T-cell (primary cell): ENCODE data around the gene C1orf226. TPM values are rescaled to one million over a fixed set of nuclear protein-coding genes. Genes with fewer than 3 reads are reported as not detected.

Source experiments
- ATAC-seq, 4 experiments: fragments of 200-7000 bp in 3 of 4; fragments of 150-1000 bp in 1 of 4; cut with Tn5 transposase; replicated peaks in 1 of 4; 1 replicate in 3 of 4; 2 replicates in 1 of 4; pipeline ENCODE4 v1.10.0; 2021; ENCODE audit warnings: moderate library complexity in 3 of 4, mild to moderate bottlenecking in 2 of 4, moderate number of reproducible peaks in 1 of 4
- CTCF ChIA-PET, 2 donors: fragments of 300-600 bp; sonication (Branson Sonifier 250); formaldehyde crosslinking; loops; one replicate each; lab custom pipeline; 2022; ENCODE audit warnings: antibody characterized with exemption in 2 of 2; lab: Charles Lee
- POLR2A ChIA-PET, 2 donors: fragments of 300-600 bp; sonication (Branson Sonifier 250); formaldehyde crosslinking; loops; one replicate each; lab custom pipeline; 2022; ENCODE audit warnings: antibody characterized with exemption in 2 of 2; lab: Charles Lee
- DNase-seq, 35 experiments: peaks; one replicate each; pipeline versions ENCODE4 v3.0.0 to v3.0.0-alpha.2; 2013 to 2023
- H3K27ac ChIP-seq: one replicate; pipeline ENCODE4 v1.5.1; 2013; ENCODE audit warnings: low read length
- H3K27me3 ChIP-seq, 2 experiments: replicated peaks in 1 of 2; 1 replicate in 1 of 2; 2 replicates in 1 of 2; pipeline versions ENCODE4 v1.6.1 to v1.7.0; 2013; ENCODE audit warnings: low read length in 1 of 2, mixed read lengths in 1 of 2; ENCODE audit not compliant: control insufficient read depth in 2 of 2, insufficient read depth in 2 of 2; ENCODE audit errors: extremely low read depth in 1 of 2
- H3K36me3 ChIP-seq, 2 donors: 1 replicate in 1 of 2; 2 replicates in 1 of 2; pipeline versions ENCODE4 v1.6.1 to v1.7.0; 2013; ENCODE audit warnings: low read length in 1 of 2; ENCODE audit not compliant: control insufficient read depth in 2 of 2, insufficient read depth in 1 of 2; ENCODE audit errors: extremely low read depth in 1 of 2
- H3K4me1 ChIP-seq, 2 experiments: 1 replicate in 1 of 2; 2 replicates in 1 of 2; pipeline versions ENCODE4 v1.6.1 to v1.7.0; 2013; ENCODE audit warnings: low read length in 2 of 2, mixed read lengths in 1 of 2; ENCODE audit not compliant: insufficient read depth in 2 of 2, control insufficient read depth in 1 of 2; ENCODE audit errors: extremely low read depth in 1 of 2
- H3K4me3 ChIP-seq, 2 donors: 1 replicate in 1 of 2; 2 replicates in 1 of 2; pipeline versions ENCODE4 v1.5.1 to v1.7.0; 2013; ENCODE audit warnings: mild to moderate bottlenecking in 2 of 2, low read length in 1 of 2, moderate library complexity in 1 of 2; ENCODE audit not compliant: control insufficient read depth in 1 of 2; ENCODE audit errors: extremely low read depth in 1 of 2
- H3K9me3 ChIP-seq: 2 replicates; pipeline ENCODE4 v1.7.0; 2013
- H3K27ac Mint-ChIP-seq, 2 donors: one replicate each; pipeline ENCODE4 v1.8.0; 2020 to 2021; ENCODE audit warnings: mild to moderate bottlenecking in 2 of 2, mixed read lengths in 2 of 2
- H3K27me3 Mint-ChIP-seq, 2 donors: one replicate each; pipeline ENCODE4 v1.8.0; 2021 to 2022; ENCODE audit warnings: mixed read lengths in 2 of 2
- H3K36me3 Mint-ChIP-seq: one replicate; pipeline ENCODE4 v1.8.0; 2021; ENCODE audit warnings: mixed read lengths
- H3K4me1 Mint-ChIP-seq, 3 donors: one replicate each; pipeline ENCODE4 v1.8.0; 2020 to 2022; ENCODE audit warnings: mixed read lengths in 3 of 3, mild to moderate bottlenecking in 1 of 3
- H3K4me3 Mint-ChIP-seq, 3 donors: one replicate each; pipeline ENCODE4 v1.8.0; 2020 to 2022; ENCODE audit warnings: mild to moderate bottlenecking in 3 of 3, mixed read lengths in 3 of 3, moderate library complexity in 3 of 3
- H3K9me3 Mint-ChIP-seq, 3 donors: one replicate each; pipeline ENCODE4 v1.8.0; 2020 to 2022; ENCODE audit warnings: mixed read lengths in 3 of 3
- WGBS: methylation state at CpG from one replicate; pipeline ENCODE4 v1.1.5; 2013; ENCODE audit warnings: missing lambda C conversion rate; ENCODE audit not compliant: insufficient coverage; 5-methylcytosine and 5-hydroxymethylcytosine counted together
- total RNA-seq, 35 experiments: library from RNA in 6 of 35; stranded (reverse) in 6 of 35; fragments of 120-200 nt in 1 of 35; gene quantifications; one replicate each; pipeline versions ENCODE4 v1.2.1 to v1.2.4 and lab custom pipeline; 2013 to 2026

C1orf226 gene
- total RNA-seq, 5 donors from 2014 or later (not counting 1 experiment from before 2014, with no cell fraction given): 0.09 to 0.13 (median 0.12) TPM; not detected in 2

- H3K36me3 ChIP-seq: no peaks in the 10 kb centered on the region
- ChIA-PET POLR2A (no interaction called here), CTCF (no interaction called here)
- H3K27me3 ChIP-seq: peaks cover 0 to 5% of the 10 kb centered on the region in 2 experiments
- no peaks in the 10 kb centered on the region for H3K9me3 Mint-ChIP-seq
- H3K4me1 ChIP-seq: no peaks in the 10 kb centered on the region
- no peak overlapping the region for H3K27ac ChIP-seq
- H3K27ac Mint-ChIP-seq: no peak overlapping the region
- ATAC-seq: no peak
- no peaks in the 10 kb centered on the region for H3K9me3 ChIP-seq
- H3K36me3 Mint-ChIP-seq: no peaks in the 10 kb centered on the region
- no peak for DNase-seq
- peaks cover 27 to 30% of the 10 kb centered on the region in 2 donors for H3K27me3 Mint-ChIP-seq
- H3K4me3 Mint-ChIP-seq: no peak overlapping the region
- no peak overlapping the region for H3K4me3 ChIP-seq
- H3K4me1 Mint-ChIP-seq: no peaks in the 10 kb centered on the region
- WGBS: 80% methylated on average over 1 of the region's 3 CpGs
Measured at GRCh38 chr1:162397039-162397448, 15.5 kb downstream of the C1orf226 start.

GRCh38 chr1:162397943-162398560 is 16.5 kb downstream of the C1orf226 start:
- ChIA-PET CTCF (interaction anchor here in 1 of 2 donors (0.5 kb wide), 1 partner anchor 300 kb away, joined by 6 read pairs; no protein-coding TSS in a partner anchor), POLR2A (no interaction called here)
- Mint-ChIP-seq H3K27ac (no peak overlapping the region), H3K4me1 (no peaks in the 10 kb centered on the region), H3K9me3 (no peaks in the 10 kb centered on the region), H3K4me3 (no peak overlapping the region), H3K27me3 (peaks cover 31 to 34% of the 10 kb centered on the region in 2 donors), H3K36me3 (no peaks in the 10 kb centered on the region)
- Histone ChIP-seq H3K9me3 (no peaks in the 10 kb centered on the region), H3K27me3 (peaks cover 0 to 6% of the 10 kb centered on the region in 2 experiments), H3K4me3 (no peak overlapping the region), H3K27ac (no peak overlapping the region), H3K4me1 (no peaks in the 10 kb centered on the region), H3K36me3 (no peaks in the 10 kb centered on the region)
- WGBS: no CpG with 5 or more reads among the region's 3 CpGs
- ATAC-seq (no peak), DNase-seq (no peak)

GRCh38 chr1:162398999-162399580 is 17.6 kb downstream of the C1orf226 start:
- WGBS: 89% methylated on average over 1 of the region's 8 CpGs
- CTCF ChIA-PET: no interaction called here

GRCh38 chr1:162400790-162401355 is 19.3 kb downstream of the C1orf226 start:
- H3K9me3 Mint-ChIP-seq: no peaks in the 10 kb centered on the region
- peaks cover 23 to 31% of the 10 kb centered on the region in 2 donors for H3K27me3 Mint-ChIP-seq
- no peaks in the 10 kb centered on the region for H3K9me3 ChIP-seq
- ChIA-PET POLR2A (no interaction called here), CTCF (no interaction called here)
- H3K36me3 ChIP-seq: no peaks in the 10 kb centered on the region
- no peaks in the 10 kb centered on the region for H3K36me3 Mint-ChIP-seq
- peaks cover 0 to 3% of the 10 kb centered on the region in 2 experiments for H3K27me3 ChIP-seq
- ATAC-seq (no peak), DNase-seq (no peak)
- no peak overlapping the region for H3K27ac ChIP-seq
- WGBS: 88% methylated on average over 4 of the region's 10 CpGs
- no peak overlapping the region for H3K4me3 ChIP-seq
- H3K4me1 ChIP-seq: no peaks in the 10 kb centered on the region
- H3K4me3 Mint-ChIP-seq: no peak overlapping the region
- no peaks in the 10 kb centered on the region for H3K4me1 Mint-ChIP-seq
- H3K27ac Mint-ChIP-seq: no peak overlapping the region

More at GRCh38 chr1:162398999-162399580, 17.6 kb downstream of the C1orf226 start:
- H3K4me3 ChIP-seq: no peak overlapping the region
- H3K27ac Mint-ChIP-seq: no peak overlapping the region
- H3K4me1 Mint-ChIP-seq: no peaks in the 10 kb centered on the region
- ATAC-seq (no peak), DNase-seq (no peak)
- no peaks in the 10 kb centered on the region for H3K4me1 ChIP-seq
- no peaks in the 10 kb centered on the region for H3K9me3 ChIP-seq
- H3K27me3 Mint-ChIP-seq: peaks cover 27 to 35% of the 10 kb centered on the region in 2 donors
- H3K9me3 Mint-ChIP-seq: no peaks in the 10 kb centered on the region
- H3K4me3 Mint-ChIP-seq: no peak overlapping the region
- no peak overlapping the region for H3K27ac ChIP-seq
- POLR2A ChIA-PET: no interaction called here
- no peaks in the 10 kb centered on the region for H3K36me3 Mint-ChIP-seq
- H3K36me3 ChIP-seq: no peaks in the 10 kb centered on the region
- H3K27me3 ChIP-seq: peaks cover 0 to 6% of the 10 kb centered on the region in 2 experiments

GRCh38 chr1:162404550-162405160 is 23.1 kb downstream of the C1orf226 start:
- POLR2A ChIA-PET: interaction anchor here in 1 of 2 donors (0.6 to 0.7 kb wide), 2 partner anchors 10 to 14 kb away, joined by 3 to 5 read pairs; no protein-coding TSS in a partner anchor
- H3K4me3 Mint-ChIP-seq: no peak overlapping the region

GRCh38 chr1:162405800-162406199 is 24.3 kb downstream of the C1orf226 start:
- H3K27me3 ChIP-seq: peaks cover 0 to 4% of the 10 kb centered on the region in 2 experiments
- DNase-seq (no peak), ATAC-seq (no peak)
- peaks cover 16 to 19% of the 10 kb centered on the region in 2 donors for H3K27me3 Mint-ChIP-seq
- no peaks in the 10 kb centered on the region for H3K4me1 Mint-ChIP-seq
- no peaks in the 10 kb centered on the region for H3K9me3 Mint-ChIP-seq
- WGBS: 36% methylated on average over 1 of the region's 5 CpGs
- CTCF ChIA-PET: no interaction called here
- no peak overlapping the region for H3K4me3 ChIP-seq
- no peak overlapping the region for H3K4me3 Mint-ChIP-seq
- no peaks in the 10 kb centered on the region for H3K36me3 Mint-ChIP-seq
- H3K4me1 ChIP-seq: no peaks in the 10 kb centered on the region
- H3K36me3 ChIP-seq: no peaks in the 10 kb centered on the region
- H3K27ac ChIP-seq: no peak overlapping the region
- no peak overlapping the region for H3K27ac Mint-ChIP-seq
- H3K9me3 ChIP-seq: no peaks in the 10 kb centered on the region
- POLR2A ChIA-PET: no interaction called here

More at GRCh38 chr1:162404550-162405160, 23.1 kb downstream of the C1orf226 start:
- no CpG with 5 or more reads among the region's 5 CpGs for WGBS
- Histone ChIP-seq H3K4me3 (no peak overlapping the region), H3K9me3 (no peaks in the 10 kb centered on the region), H3K27me3 (peaks cover 0 to 3% of the 10 kb centered on the region in 2 experiments), H3K27ac (no peak overlapping the region), H3K4me1 (no peaks in the 10 kb centered on the region), H3K36me3 (no peaks in the 10 kb centered on the region)
- CTCF ChIA-PET: no interaction called here
- Mint-ChIP-seq H3K27me3 (peaks cover 15 to 20% of the 10 kb centered on the region in 2 donors), H3K27ac (no peak overlapping the region), H3K36me3 (no peaks in the 10 kb centered on the region), H3K9me3 (no peaks in the 10 kb centered on the region), H3K4me1 (no peaks in the 10 kb centered on the region)
- DNase-seq (no peak), ATAC-seq (no peak)
